Chondrocyte (in vitro differentiated cells): ENCODE data around the gene RAB43. TPM values are rescaled to one million over a fixed set of nuclear protein-coding genes. Genes with fewer than 3 reads are reported as not detected.
"Not testable (repeated sequence)": the region's sequence is repeated elsewhere in the genome, so short reads cannot be mapped to it uniquely, and the experiment has no call there.

ENCODE experiments used
- DNase-seq: peaks from one replicate; pipeline ENCODE4 v3.0.0; 2021; ENCODE audit warnings: mixed read lengths, low spot score
- H3K27ac Mint-ChIP-seq: one replicate; pipeline ENCODE4 v1.8.0; 2021; ENCODE audit warnings: mild to moderate bottlenecking, moderate library complexity, mixed read lengths; ENCODE audit not compliant: unreplicated experiment
- H3K27me3 Mint-ChIP-seq: 2 replicates; pipeline ENCODE4 v1.8.0; 2021; ENCODE audit warnings: low read depth, mixed read lengths
- H3K36me3 Mint-ChIP-seq: 2 replicates; pipeline ENCODE4 v1.8.0; 2021; ENCODE audit warnings: low read depth, mixed read lengths
- H3K4me1 Mint-ChIP-seq: 2 replicates; pipeline ENCODE4 v1.8.0; 2021; ENCODE audit warnings: low read depth, mild to moderate bottlenecking, mixed read lengths
- H3K4me3 Mint-ChIP-seq: one replicate; pipeline ENCODE4 v1.8.0; 2021; ENCODE audit warnings: mild to moderate bottlenecking, moderate library complexity, mixed read lengths; ENCODE audit not compliant: unreplicated experiment
- H3K9me3 Mint-ChIP-seq: 2 replicates; pipeline ENCODE4 v1.8.0; 2021; ENCODE audit warnings: low read depth, mixed read lengths
- long read RNA-seq: library from polyadenylated mRNA; stranded (forward); transcript quantifications from one replicate; pipeline ENCODE4 v2.0.0, GENCODE V29; 2021
- total RNA-seq: library from RNA; stranded (reverse); gene quantifications from 3 replicates; pipeline ENCODE4 v1.2.1, GENCODE V29; 2021
- TF ChIP-seq, protein P1 (sequence below): fragments of 200-600 bp; sonication (generic); IDR thresholded peaks from 2 replicates; pipeline ENCODE4 v1.5.0; 2021; ENCODE audit warnings: antibody characterized with exemption, mild to moderate bottlenecking, moderate library complexity

Gene RAB43
- 19.1 to 29.7 TPM (median 26.3 TPM) in 3 replicates for total RNA-seq
- long read RNA-seq, full-length matches to known transcripts: 7 of 7 reads
- long read RNA-seq, partial matches to known transcripts: 0 of 7 reads
- long read RNA-seq, other reads (novel, unspliced or antisense): 0 of 7 reads

DNA sequence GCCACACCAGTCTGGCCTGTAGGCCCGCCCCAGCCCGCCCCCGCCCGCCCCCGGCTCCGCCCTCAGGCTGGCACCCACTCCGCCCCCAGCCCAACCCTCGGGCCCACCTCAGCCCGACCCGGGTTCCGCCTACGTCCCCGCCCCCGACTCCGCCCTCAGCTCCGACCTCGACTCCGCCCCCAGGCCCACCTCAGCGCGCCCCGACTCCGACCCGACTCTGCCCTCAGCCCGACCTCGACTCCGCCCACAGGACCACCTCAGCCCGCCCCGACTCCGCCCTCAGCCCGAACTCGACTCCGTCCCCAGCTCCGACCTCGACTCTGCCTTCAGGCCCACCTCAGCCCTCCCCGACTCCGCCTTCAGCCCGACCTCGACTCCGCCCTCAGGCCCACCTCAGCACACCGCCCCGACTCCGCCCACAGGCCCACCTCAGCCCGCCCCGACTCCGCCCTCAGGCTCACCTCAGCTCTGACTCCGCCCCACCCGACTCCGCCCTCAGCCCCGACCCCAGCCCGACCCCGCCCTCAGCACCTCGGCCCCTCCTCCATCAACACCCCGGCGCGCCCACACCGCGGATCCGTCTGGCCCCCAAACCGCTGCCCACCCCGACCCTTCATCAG is at the start of gene RAB43:
Gene RAB43 (minus strand): TSS at position 13 of the 620 bp plus-strand sequence. CDS start 315 bp downstream, outside the sequence.
- peaks cover 4% of the 10 kb centered on the region for H3K36me3 Mint-ChIP-seq
- peaks cover 32% of the 10 kb centered on the region for H3K4me1 Mint-ChIP-seq
- peak within 1 kb of the TSS; percentile 92 for H3K27ac Mint-ChIP-seq
- peak within 1 kb of the TSS; percentile 84 for H3K4me3 Mint-ChIP-seq
- TF ChIP-seq, protein P1, sequence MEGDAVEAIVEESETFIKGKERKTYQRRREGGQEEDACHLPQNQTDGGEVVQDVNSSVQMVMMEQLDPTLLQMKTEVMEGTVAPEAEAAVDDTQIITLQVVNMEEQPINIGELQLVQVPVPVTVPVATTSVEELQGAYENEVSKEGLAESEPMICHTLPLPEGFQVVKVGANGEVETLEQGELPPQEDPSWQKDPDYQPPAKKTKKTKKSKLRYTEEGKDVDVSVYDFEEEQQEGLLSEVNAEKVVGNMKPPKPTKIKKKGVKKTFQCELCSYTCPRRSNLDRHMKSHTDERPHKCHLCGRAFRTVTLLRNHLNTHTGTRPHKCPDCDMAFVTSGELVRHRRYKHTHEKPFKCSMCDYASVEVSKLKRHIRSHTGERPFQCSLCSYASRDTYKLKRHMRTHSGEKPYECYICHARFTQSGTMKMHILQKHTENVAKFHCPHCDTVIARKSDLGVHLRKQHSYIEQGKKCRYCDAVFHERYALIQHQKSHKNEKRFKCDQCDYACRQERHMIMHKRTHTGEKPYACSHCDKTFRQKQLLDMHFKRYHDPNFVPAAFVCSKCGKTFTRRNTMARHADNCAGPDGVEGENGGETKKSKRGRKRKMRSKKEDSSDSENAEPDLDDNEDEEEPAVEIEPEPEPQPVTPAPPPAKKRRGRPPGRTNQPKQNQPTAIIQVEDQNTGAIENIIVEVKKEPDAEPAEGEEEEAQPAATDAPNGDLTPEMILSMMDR: no peak
- DNase-seq: peak; percentile 94
- no peaks in the 10 kb centered on the region for H3K9me3 Mint-ChIP-seq
- H3K27me3 Mint-ChIP-seq: no peaks in the 10 kb centered on the region

DNA sequence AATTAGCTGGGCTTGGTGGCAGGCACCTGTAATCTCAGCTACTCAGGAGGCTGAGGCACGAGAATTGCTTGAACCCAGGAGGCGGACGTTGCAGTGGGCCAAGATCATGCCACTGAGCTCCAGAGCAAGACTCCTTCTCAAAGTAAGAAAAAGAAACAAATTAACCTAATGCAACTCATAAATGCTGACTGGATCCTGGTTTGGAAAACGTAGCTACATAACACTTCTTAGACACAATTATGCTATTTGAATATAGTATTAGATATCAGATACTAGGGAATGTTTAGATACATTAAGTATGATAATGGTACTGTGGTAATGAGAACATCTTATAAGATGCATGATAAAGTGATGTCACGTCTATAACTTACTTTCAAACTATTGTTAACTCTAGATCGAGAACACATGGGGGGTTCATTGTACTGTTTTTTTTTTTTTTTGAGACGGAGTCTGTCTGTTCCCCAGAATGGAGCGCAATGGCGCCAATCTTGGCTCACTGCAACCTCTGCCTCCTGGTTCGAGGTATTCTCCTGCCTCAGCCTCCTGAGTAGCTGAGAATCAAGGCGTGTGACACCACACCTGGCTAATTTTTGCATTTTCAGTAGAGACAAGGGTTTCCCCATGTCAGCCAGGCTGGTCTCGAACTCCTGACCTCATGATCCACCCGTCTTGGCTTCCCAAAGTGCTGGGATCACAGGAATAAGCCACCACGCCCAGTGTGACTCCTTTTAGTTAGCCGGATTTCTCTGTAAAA is 45.2 kb upstream of the RAB43 start:
- peaks cover 15% of the 10 kb centered on the region for H3K4me1 Mint-ChIP-seq
- TF ChIP-seq, protein P1: no peak
- no peaks in the 10 kb centered on the region for H3K9me3 Mint-ChIP-seq
- DNase-seq: no peak
- H3K36me3 Mint-ChIP-seq: peaks cover 25% of the 10 kb centered on the region
- H3K27ac Mint-ChIP-seq: no peak overlapping the region
- no peaks in the 10 kb centered on the region for H3K27me3 Mint-ChIP-seq
- no peak overlapping the region for H3K4me3 Mint-ChIP-seq

DNA sequence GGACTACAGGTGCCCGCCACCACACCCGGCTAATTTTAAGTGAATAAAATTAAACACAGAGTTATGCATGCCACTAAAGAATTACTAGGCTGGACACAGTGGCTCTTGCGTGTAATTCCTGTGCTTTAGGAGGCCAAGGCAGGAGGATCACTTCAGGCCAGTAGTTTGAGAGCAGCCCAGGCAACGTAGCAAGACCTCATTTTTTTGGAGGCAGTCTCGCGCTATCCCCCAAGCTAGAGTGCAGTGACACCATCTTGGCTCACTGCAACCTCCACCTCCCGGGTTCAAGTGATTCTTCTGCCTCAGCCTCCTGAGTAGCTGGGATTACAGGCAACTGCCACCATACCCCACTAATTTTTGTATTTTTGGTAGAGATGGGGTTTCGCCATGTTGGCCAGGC is 44.0 kb upstream of the RAB43 start:
- H3K4me3 Mint-ChIP-seq, H3K9me3 Mint-ChIP-seq, H3K27ac Mint-ChIP-seq, H3K27me3 Mint-ChIP-seq, DNase-seq: not testable (repeated sequence)
- Mint-ChIP-seq H3K4me1 (peaks cover 17% of the 10 kb centered on the region), H3K36me3 (peaks cover 21% of the 10 kb centered on the region)

DNA sequence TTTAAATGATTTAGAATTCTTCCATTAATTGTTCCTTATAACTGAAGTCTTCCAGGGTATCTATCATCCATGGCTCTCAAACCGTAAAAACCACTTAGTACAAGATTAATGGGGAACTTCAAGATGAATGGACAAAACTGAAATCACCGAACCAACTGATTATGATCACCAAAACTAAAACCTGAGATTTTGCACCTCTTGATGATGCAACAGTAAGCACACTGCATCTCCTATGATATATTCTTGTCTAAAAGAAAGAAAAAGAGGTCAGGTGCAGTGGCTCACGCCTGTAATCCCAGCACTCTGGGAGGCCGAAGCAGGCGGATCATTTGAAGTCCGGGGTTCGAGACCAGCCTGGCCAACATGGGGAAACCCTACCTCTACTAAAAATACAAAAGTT is 42.9 kb upstream of the RAB43 start:
- no peaks in the 10 kb centered on the region for H3K9me3 Mint-ChIP-seq
- no peak overlapping the region for H3K27ac Mint-ChIP-seq

DNA sequence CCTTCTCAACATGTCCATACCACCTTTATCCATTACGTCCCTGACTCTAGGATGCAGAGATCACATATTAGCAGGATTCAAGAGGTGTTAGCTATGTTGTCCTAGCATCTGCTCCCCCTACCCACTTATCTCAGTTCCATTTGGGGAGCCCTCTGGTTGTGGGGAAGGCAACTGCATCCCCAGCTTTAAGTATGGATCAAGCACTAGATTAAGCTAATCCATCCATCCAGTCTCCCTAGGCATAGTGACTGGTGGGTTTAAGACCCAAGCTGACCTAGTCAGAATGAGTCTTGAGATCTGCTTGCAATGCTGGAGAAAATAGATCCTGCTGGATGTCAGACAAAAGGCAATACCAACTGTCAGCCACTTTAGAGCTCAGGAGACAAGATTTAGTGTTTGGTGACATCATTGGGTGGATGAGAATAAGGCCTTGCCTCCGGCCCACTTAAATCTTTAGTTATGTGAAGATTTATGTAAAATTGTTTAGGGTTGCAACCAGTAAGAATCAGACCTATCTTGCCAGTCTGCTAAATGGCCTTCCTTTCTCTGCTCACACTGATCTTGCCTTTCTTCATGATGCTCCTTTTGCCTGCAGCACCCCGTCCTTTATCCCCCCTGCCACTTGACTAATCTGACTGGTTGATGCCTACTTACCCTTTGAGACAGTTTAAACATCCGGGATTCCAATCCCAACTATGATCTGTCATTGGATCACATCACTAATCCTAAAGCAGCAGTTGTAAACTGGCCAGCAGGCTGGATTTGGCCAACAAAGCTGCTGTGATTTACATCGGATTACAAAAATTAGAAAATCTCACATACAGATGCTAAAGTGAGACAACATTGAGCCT is 41.4 kb upstream of the RAB43 start:
- Mint-ChIP-seq H3K4me3 (no peak overlapping the region), H3K9me3 (no peaks in the 10 kb centered on the region), H3K4me1 (peaks cover 31% of the 10 kb centered on the region), H3K27me3 (no peaks in the 10 kb centered on the region), H3K27ac (peak overlapping the region; percentile 98), H3K36me3 (peaks cover 12% of the 10 kb centered on the region)
- no peak for DNase-seq
- TF ChIP-seq, protein P1: no peak

More for the DNA sequence above, 42.9 kb upstream of the RAB43 start:
- TF ChIP-seq, protein P1: no peak
- peaks cover 12% of the 10 kb centered on the region for H3K36me3 Mint-ChIP-seq
- H3K4me3 Mint-ChIP-seq: no peak overlapping the region
- H3K4me1 Mint-ChIP-seq: peaks cover 23% of the 10 kb centered on the region
- no peak for DNase-seq
- H3K27me3 Mint-ChIP-seq: no peaks in the 10 kb centered on the region
